ENCODE measurements around the gene SYTL3. TPM values are rescaled to one million over a fixed set of nuclear protein-coding genes. Genes with fewer than 3 reads are reported as not detected.
"Not testable (repeated sequence)": the region's sequence is repeated elsewhere in the genome, so short reads cannot be mapped to it uniquely, and the experiment has no call there.

The SYTL3 gene
- 1.00 TPM for polyA plus RNA-seq (2013, experiment 1 of 4)
- polyA plus RNA-seq (2013, experiment 2 of 4) = 0.84 TPM
- 1.1 TPM for polyA plus RNA-seq (2013, experiment 3 of 4)
- polyA plus RNA-seq (2013, experiment 4 of 4) = 0.73 TPM

GRCh38 chr6:158649289-158650143 lies at the start of gene SYTL3:
Gene SYTL3, plus strand, starts transcription at chr6:158650054. Its CDS starts 13,215 bp downstream, at chr6:158663269.
- Histone ChIP-seq H3K9me3 (ENCODE audit: control insufficient read depth, low read length) (no peaks in the 10 kb centered on the region), H3K27me3 (ENCODE audit: control insufficient read depth, insufficient read depth, low read length, poor library complexity, severe bottlenecking) (peaks cover 9% of the 10 kb centered on the region), H3K27ac (ENCODE audit: insufficient read depth, low read depth, low read length, poor library complexity, severe bottlenecking) (no peak within 1 kb of the TSS), H3K4me1 (ENCODE audit: control insufficient read depth, insufficient read depth, low read length) (no peaks in the 10 kb centered on the region), H3K36me3 (ENCODE audit: control insufficient read depth, insufficient read depth, low read length) (no peaks in the 10 kb centered on the region), H3K4me3 (ENCODE audit: insufficient read depth, low read depth, low read length) (no peak within 1 kb of the TSS)
- 83 to 85% methylated on average over 13 to 15 of the region's 15 CpGs for WGBS, 2 experiments

DNA sequence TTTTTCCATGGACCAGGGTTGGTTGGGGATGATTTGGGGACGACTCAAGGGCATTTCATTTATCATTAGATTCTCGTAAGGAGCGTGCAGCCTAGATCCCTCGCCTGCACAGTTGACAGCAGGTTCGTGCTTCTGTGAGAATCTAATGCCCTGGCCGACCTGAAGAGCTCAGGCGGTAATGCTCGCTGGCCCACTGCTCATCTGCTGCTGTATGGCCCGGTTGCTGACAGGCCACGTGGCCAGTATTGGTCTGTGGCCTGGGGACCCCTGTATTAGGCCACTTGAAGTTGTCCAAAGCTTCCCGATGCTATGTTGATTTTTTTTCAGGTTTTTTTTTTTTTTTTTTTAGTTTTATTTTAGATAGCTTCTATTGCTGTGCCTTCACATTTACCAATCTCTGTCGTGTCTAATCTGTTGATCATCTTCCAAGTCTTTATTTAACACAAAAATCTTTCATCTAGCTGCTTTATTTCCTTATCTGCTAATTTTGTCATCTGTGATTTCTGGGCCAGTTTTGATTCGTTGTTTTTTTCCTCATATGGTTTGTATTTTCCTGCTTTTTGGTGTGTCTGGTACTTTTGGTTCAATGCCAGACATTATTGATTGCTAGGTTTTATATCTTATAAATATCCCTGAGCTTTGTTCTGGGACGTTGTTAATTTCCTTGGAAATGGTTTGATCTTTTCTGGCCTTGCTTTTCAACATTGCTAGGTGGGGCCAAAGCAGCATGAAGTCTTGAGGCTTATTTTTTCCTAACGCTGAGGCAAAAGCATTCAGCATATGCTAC lies 46.4 kb upstream of the SYTL3 start:
- Histone ChIP-seq H3K27ac (ENCODE audit: insufficient read depth, low read depth, low read length, poor library complexity, severe bottlenecking) (no peak overlapping the region), H3K4me3 (ENCODE audit: insufficient read depth, low read depth, low read length) (no peak overlapping the region), H3K27me3 (ENCODE audit: control insufficient read depth, insufficient read depth, low read length, poor library complexity, severe bottlenecking) (no peaks in the 10 kb centered on the region), H3K36me3 (ENCODE audit: control insufficient read depth, insufficient read depth, low read length) (peaks cover 22% of the 10 kb centered on the region), H3K4me1 (ENCODE audit: control insufficient read depth, insufficient read depth, low read length) (no peaks in the 10 kb centered on the region), H3K9me3 (ENCODE audit: control insufficient read depth, low read length) (no peaks in the 10 kb centered on the region)
- WGBS, 2 experiments = 93 to 94% methylated on average over 15 of the region's 15 CpGs

DNA sequence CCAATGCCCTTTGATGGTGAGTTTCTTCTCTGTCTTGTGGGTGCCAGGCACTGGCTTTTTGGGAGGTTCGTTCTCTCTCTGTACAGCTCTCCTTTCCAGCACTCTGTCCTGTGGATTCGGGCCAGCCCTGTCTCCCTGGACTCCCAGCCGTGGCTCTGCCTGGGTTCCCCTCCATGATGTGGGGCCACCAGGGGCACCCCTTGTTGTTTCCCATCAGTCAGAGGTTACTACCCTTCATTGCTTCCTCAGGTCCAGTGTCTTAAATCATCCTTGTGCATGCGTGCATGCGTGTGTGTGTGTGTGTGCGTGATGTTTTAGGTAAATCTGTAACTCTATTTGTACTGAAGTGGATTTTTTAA lies 45.8 kb upstream of the SYTL3 start:
- Histone ChIP-seq H3K27ac (ENCODE audit: insufficient read depth, low read depth, low read length, poor library complexity, severe bottlenecking) (no peak overlapping the region), H3K4me1 (ENCODE audit: control insufficient read depth, insufficient read depth, low read length) (no peaks in the 10 kb centered on the region), H3K9me3 (ENCODE audit: control insufficient read depth, low read length) (no peaks in the 10 kb centered on the region), H3K36me3 (ENCODE audit: control insufficient read depth, insufficient read depth, low read length) (peaks cover 22% of the 10 kb centered on the region), H3K27me3 (ENCODE audit: control insufficient read depth, insufficient read depth, low read length, poor library complexity, severe bottlenecking) (no peaks in the 10 kb centered on the region), H3K4me3 (ENCODE audit: insufficient read depth, low read depth, low read length) (no peak overlapping the region)
- WGBS, 2 experiments = 93 to 94% methylated on average over 6 of the region's 6 CpGs

- Histone ChIP-seq H3K9me3 (ENCODE audit: control insufficient read depth, low read length) (no peaks in the 10 kb centered on the region), H3K27ac (ENCODE audit: insufficient read depth, low read depth, low read length, poor library complexity, severe bottlenecking) (no peak overlapping the region), H3K4me1 (ENCODE audit: control insufficient read depth, insufficient read depth, low read length) (no peaks in the 10 kb centered on the region), H3K27me3 (ENCODE audit: control insufficient read depth, insufficient read depth, low read length, poor library complexity, severe bottlenecking) (no peaks in the 10 kb centered on the region), H3K4me3 (ENCODE audit: insufficient read depth, low read depth, low read length) (no peak overlapping the region), H3K36me3 (ENCODE audit: control insufficient read depth, insufficient read depth, low read length) (peaks cover 22% of the 10 kb centered on the region)
- WGBS, 2 experiments = 73 to 77% methylated on average over 13 of the region's 13 CpGs
These were observed 44.5 kb upstream of the SYTL3 start for GRCh38 chr6:158605266-158605878.

GRCh38 chr6:158606011-158606410 lies 43.8 kb upstream of the SYTL3 start:
- H3K4me3 ChIP-seq (ENCODE audit: insufficient read depth, low read depth, low read length); H3K4me1 ChIP-seq (ENCODE audit: control insufficient read depth, insufficient read depth, low read length); H3K27me3 ChIP-seq (ENCODE audit: control insufficient read depth, insufficient read depth, low read length, poor library complexity, severe bottlenecking); H3K9me3 ChIP-seq (ENCODE audit: control insufficient read depth, low read length); H3K27ac ChIP-seq (ENCODE audit: insufficient read depth, low read depth, low read length, poor library complexity, severe bottlenecking): not testable (repeated sequence)
- peaks cover 22% of the 10 kb centered on the region for H3K36me3 ChIP-seq (ENCODE audit: control insufficient read depth, insufficient read depth, low read length)
- 96 to 97% methylated on average over 15 of the region's 15 CpGs for WGBS, 2 experiments

- Histone ChIP-seq H3K4me1 (ENCODE audit: control insufficient read depth, insufficient read depth, low read length) (peaks cover 10% of the 10 kb centered on the region), H3K36me3 (ENCODE audit: control insufficient read depth, insufficient read depth, low read length) (peaks cover 22% of the 10 kb centered on the region), H3K27ac (ENCODE audit: insufficient read depth, low read depth, low read length, poor library complexity, severe bottlenecking) (no peak overlapping the region), H3K4me3 (ENCODE audit: insufficient read depth, low read depth, low read length) (no peak overlapping the region), H3K27me3 (ENCODE audit: control insufficient read depth, insufficient read depth, low read length, poor library complexity, severe bottlenecking) (no peaks in the 10 kb centered on the region), H3K9me3 (ENCODE audit: control insufficient read depth, low read length) (no peaks in the 10 kb centered on the region)
- 89 to 90% methylated on average over 7 of the region's 7 CpGs for WGBS, 2 experiments
These were observed 42.9 kb upstream of the SYTL3 start for GRCh38 chr6:158606935-158607334.

- Histone ChIP-seq H3K27ac (ENCODE audit: insufficient read depth, low read depth, low read length, poor library complexity, severe bottlenecking) (no peak overlapping the region), H3K9me3 (ENCODE audit: control insufficient read depth, low read length) (no peaks in the 10 kb centered on the region), H3K27me3 (ENCODE audit: control insufficient read depth, insufficient read depth, low read length, poor library complexity, severe bottlenecking) (no peaks in the 10 kb centered on the region), H3K36me3 (ENCODE audit: control insufficient read depth, insufficient read depth, low read length) (peaks cover 22% of the 10 kb centered on the region), H3K4me1 (ENCODE audit: control insufficient read depth, insufficient read depth, low read length) (peaks cover 14% of the 10 kb centered on the region), H3K4me3 (ENCODE audit: insufficient read depth, low read depth, low read length) (no peak overlapping the region)
- WGBS, 2 experiments = 96% methylated on average over 14 of the region's 14 CpGs
These were observed 42.3 kb upstream of the SYTL3 start for GRCh38 chr6:158607411-158608170.

GRCh38 chr6:158608221-158608620 lies 41.6 kb upstream of the SYTL3 start:
- no peaks in the 10 kb centered on the region for H3K9me3 ChIP-seq (ENCODE audit: control insufficient read depth, low read length)
- H3K27me3 ChIP-seq (ENCODE audit: control insufficient read depth, insufficient read depth, low read length, poor library complexity, severe bottlenecking) = no peaks in the 10 kb centered on the region
- no peak overlapping the region for H3K4me3 ChIP-seq (ENCODE audit: insufficient read depth, low read depth, low read length)
- H3K4me1 ChIP-seq (ENCODE audit: control insufficient read depth, insufficient read depth, low read length) = peaks cover 14% of the 10 kb centered on the region
- no peak overlapping the region for H3K27ac ChIP-seq (ENCODE audit: insufficient read depth, low read depth, low read length, poor library complexity, severe bottlenecking)
- peaks cover 22% of the 10 kb centered on the region for H3K36me3 ChIP-seq (ENCODE audit: control insufficient read depth, insufficient read depth, low read length)
- WGBS, 2 experiments = 95 to 96% methylated on average over 11 to 12 of the region's 12 CpGs

GRCh38 chr6:158609455-158610155 lies 40.2 kb upstream of the SYTL3 start:
- 95% methylated on average over 13 of the region's 13 CpGs for WGBS, 2 experiments
- H3K4me1 ChIP-seq (ENCODE audit: control insufficient read depth, insufficient read depth, low read length) = peaks cover 14% of the 10 kb centered on the region
- H3K36me3 ChIP-seq (ENCODE audit: control insufficient read depth, insufficient read depth, low read length) = peaks cover 22% of the 10 kb centered on the region
- H3K27me3 ChIP-seq (ENCODE audit: control insufficient read depth, insufficient read depth, low read length, poor library complexity, severe bottlenecking) = no peaks in the 10 kb centered on the region
- H3K4me3 ChIP-seq (ENCODE audit: insufficient read depth, low read depth, low read length) = no peak overlapping the region
- H3K9me3 ChIP-seq (ENCODE audit: control insufficient read depth, low read length) = no peaks in the 10 kb centered on the region
- no peak overlapping the region for H3K27ac ChIP-seq (ENCODE audit: insufficient read depth, low read depth, low read length, poor library complexity, severe bottlenecking)

All from ectodermal cell (in vitro differentiated cells).